SU-DHL-6 (cell line): ENCODE measurements around the gene LATS1.
A peak's percentile ranks its signal among the peaks of the same experiment; 100 is the strongest.

ENCODE experiments used
- H2AFZ ChIP-seq: fragments of 200-600 bp; sonication (generic); 2 replicates; pipeline ENCODE4 v1.6.1; 2014; ENCODE audit warnings: low read depth, mild to moderate bottlenecking, moderate library complexity, mixed read lengths, antibody characterized with exemption, low read length; ENCODE audit not compliant: severe bottlenecking
- H3F3A ChIP-seq: fragments of 200-600 bp; shearing (Covaris generic); 2 replicates; pipeline ENCODE4 v1.6.0; 2016; ENCODE audit warnings: antibody characterized with exemption, mild to moderate bottlenecking; ENCODE audit not compliant: insufficient read depth
- H3K27ac ChIP-seq: fragments of 200-600 bp; sonication (generic); 2 replicates; pipeline ENCODE4 v1.5.1; 2016; ENCODE audit warnings: low read depth, mild to moderate bottlenecking, low read length, moderate library complexity, mixed read lengths
- H3K27me3 ChIP-seq: fragments of 200-600 bp; sonication (generic), shearing (Covaris generic); 2 replicates; pipeline ENCODE4 v1.6.0; 2014; ENCODE audit warnings: mild to moderate bottlenecking, low read length
- H3K36me3 ChIP-seq: fragments of 200-600 bp; sonication (generic); 2 replicates; pipeline ENCODE4 v1.6.1; 2014; ENCODE audit warnings: mild to moderate bottlenecking, low read length, mixed read lengths
- H3K4me2 ChIP-seq: fragments of 300-600, 200-600 bp; shearing (Covaris generic), sonication (generic); 2 replicates; pipeline ENCODE4 v1.6.0; 2014; ENCODE audit warnings: low read length, low read depth, mild to moderate bottlenecking; ENCODE audit not compliant: poor library complexity, severe bottlenecking
- H3K4me3 ChIP-seq: fragments of 200-600 bp; sonication (generic); 2 replicates; pipeline ENCODE4 v1.5.1; 2014; ENCODE audit warnings: antibody characterized with exemption, low read length, mild to moderate bottlenecking, mixed read lengths; ENCODE audit not compliant: insufficient read depth, poor library complexity, severe bottlenecking
- H3K79me2 ChIP-seq: fragments of 200-600 bp; sonication (generic); 2 replicates; pipeline ENCODE4 v1.6.1; 2014; ENCODE audit warnings: mild to moderate bottlenecking, low read length, moderate library complexity; ENCODE audit not compliant: insufficient read depth
- H3K9ac ChIP-seq: fragments of 200-600 bp; sonication (generic); 2 replicates; pipeline ENCODE4 v1.7.0; 2014; ENCODE audit warnings: mild to moderate bottlenecking, low read length
- H3K9me2 ChIP-seq: fragments of 200-600 bp; sonication (generic); replicated peaks from 2 replicates; pipeline ENCODE4 v1.6.1; 2014; ENCODE audit warnings: low read length; ENCODE audit not compliant: insufficient read depth
- H3K9me3 ChIP-seq: fragments of 200-600 bp; sonication (generic); 2 replicates; pipeline ENCODE4 v1.6.1; 2014; ENCODE audit warnings: low read length, mixed read lengths; ENCODE audit not compliant: insufficient read depth
- H4K20me1 ChIP-seq: fragments of 200-600 bp; sonication (generic); 2 replicates; pipeline ENCODE4 v1.6.1; 2014; ENCODE audit warnings: low read depth, mild to moderate bottlenecking, antibody characterized with exemption, low read length, moderate library complexity, mixed read lengths
- CTCF ChIP-seq: fragments of 200-600 bp; sonication (generic); IDR thresholded peaks from one replicate; pipeline ENCODE4 v1.5.1; 2017; ENCODE audit warnings: antibody characterized with exemption, mild to moderate bottlenecking, low read length, moderate library complexity; ENCODE audit not compliant: insufficient read depth, poor library complexity, severe bottlenecking
- EZH2phosphoT487 ChIP-seq: fragments of 200-600 bp; sonication (generic), shearing (Covaris generic); conservative IDR thresholded peaks from 2 replicates; pipeline ENCODE4 v1.6.1; 2018; ENCODE audit warnings: mild to moderate bottlenecking, antibody characterized with exemption, low read length, moderate library complexity, mixed read lengths

The LATS1 gene

DNA sequence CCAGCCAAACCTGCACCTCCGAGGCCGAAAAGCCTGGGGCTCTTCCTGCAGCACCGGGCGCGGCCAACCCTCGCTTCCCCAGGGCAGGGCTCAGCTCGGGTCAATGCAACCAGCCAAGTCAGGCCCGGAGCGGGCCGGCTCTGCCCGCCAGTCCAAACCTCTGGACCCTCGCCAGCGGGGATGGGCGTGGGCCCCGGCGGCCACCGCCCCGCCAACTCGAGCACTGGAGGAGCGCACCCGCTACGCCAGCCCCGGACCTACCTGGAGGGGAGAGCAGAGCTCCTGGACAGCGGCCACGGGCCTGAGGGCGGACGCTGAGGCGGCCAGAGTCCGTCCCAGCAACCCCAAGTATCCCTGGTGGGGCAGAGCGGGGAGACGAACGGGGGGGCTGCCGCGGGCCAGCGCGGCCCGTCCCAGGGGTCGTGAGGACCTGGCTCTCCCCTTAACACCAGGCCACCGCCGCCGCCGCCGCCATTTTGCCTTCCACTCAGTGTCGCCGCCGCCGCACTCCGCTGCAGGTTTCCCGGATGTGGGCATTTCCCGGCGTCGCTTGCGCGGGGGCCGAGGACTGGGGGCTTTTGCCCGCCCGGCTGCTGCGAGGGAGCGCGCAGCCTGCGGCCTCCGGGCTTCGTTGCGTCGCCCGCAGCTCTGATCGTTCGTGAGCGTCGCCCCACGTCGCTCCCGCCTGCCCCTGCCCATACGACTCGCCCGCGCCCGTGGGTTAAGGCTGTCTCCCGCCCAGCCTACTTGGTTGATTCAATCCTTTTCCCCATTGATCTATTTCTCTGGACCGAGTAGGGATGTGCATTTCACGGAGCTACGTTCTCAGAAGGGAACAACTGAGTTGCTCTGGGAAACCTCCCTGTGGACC lies at the start of gene LATS1:
Gene LATS1, minus strand, starts transcription at position 514 of the 871 bp plus-strand sequence. CDS start 15,975 bp downstream, outside the sequence.
- Histone ChIP-seq H3F3A (no peaks in the 10 kb centered on the region), H3K4me3 (peak within 1 kb of the TSS; percentile 90), H3K27ac (peak within 1 kb of the TSS; percentile 63), H3K9me3 (no peaks in the 10 kb centered on the region), H3K36me3 (peaks cover 5% of the 10 kb centered on the region; the same call in 1 of the 2 replicates), H4K20me1 (peaks cover 3% of the 10 kb centered on the region; the same call in 1 of the 2 replicates), H3K9me2 (no peaks in the 10 kb centered on the region), H2AFZ (peak within 1 kb of the TSS; percentile 91), H3K9ac (peak within 1 kb of the TSS; percentile 99), H3K4me2 (peak within 1 kb of the TSS; percentile 98), H3K79me2 (peaks cover 51% of the 10 kb centered on the region), H3K27me3 (no peaks in the 10 kb centered on the region)
- no peak for TF ChIP-seq CTCF
- no peak for TF ChIP-seq EZH2phosphoT487

GRCh38 chr6:149766156-149766769 lies 48.4 kb upstream of the LATS1 start:
- Histone ChIP-seq H3K4me3 (no peak overlapping the region), H3K9ac (no peak overlapping the region), H3K79me2 (peaks cover 80% of the 10 kb centered on the region), H4K20me1 (peaks cover 25% of the 10 kb centered on the region), H3K27ac (no peak overlapping the region), H3K4me2 (no peak overlapping the region), H3K9me3 (no peaks in the 10 kb centered on the region; the same call in 1 of the 2 replicates), H3K9me2 (no peaks in the 10 kb centered on the region), H3F3A (no peaks in the 10 kb centered on the region; the same call in 1 of the 2 replicates), H3K36me3 (peaks cover 39% of the 10 kb centered on the region), H3K27me3 (no peaks in the 10 kb centered on the region), H2AFZ (no peak overlapping the region)
- no peak for TF ChIP-seq CTCF
- TF ChIP-seq EZH2phosphoT487 = no peak

- Histone ChIP-seq H3K27ac (no peak overlapping the region), H3K9me2 (no peaks in the 10 kb centered on the region), H3K9me3 (no peaks in the 10 kb centered on the region; the same call in 1 of the 2 replicates), H3K4me3 (no peak overlapping the region), H2AFZ (no peak overlapping the region), H3F3A (peaks cover 5% of the 10 kb centered on the region), H3K27me3 (no peaks in the 10 kb centered on the region), H4K20me1 (peaks cover 26% of the 10 kb centered on the region), H3K9ac (no peak overlapping the region), H3K4me2 (no peak overlapping the region), H3K36me3 (peaks cover 37% of the 10 kb centered on the region), H3K79me2 (peaks cover 89% of the 10 kb centered on the region)
- no peak for TF ChIP-seq CTCF
These were observed 46.0 kb upstream of the LATS1 start for GRCh38 chr6:149763866-149764265.
